GM23338 (cell line): ENCODE measurements around the gene ZNF185. TPM values are rescaled to one million over a fixed set of nuclear protein-coding genes. Genes with fewer than 3 reads are reported as not detected.

Experiments
- ATAC-seq: fragments of 200-7000 bp; cut with Tn5 transposase; 3 replicates; pipeline ENCODE4 v1.9.1; 2020
- DNase-seq: peaks from one replicate; pipeline ENCODE4 v3.0.0-alpha.2; 2015; ENCODE audit warnings: low spot score
- H2AFZ ChIP-seq: fragments of 200-600 bp; sonication (generic); 2 replicates; pipeline ENCODE4 v1.8.0; 2016; ENCODE audit warnings: antibody characterized with exemption, mild to moderate bottlenecking, moderate library complexity
- H3F3A ChIP-seq: fragments of 200-600 bp; sonication (generic); replicated peaks from 2 replicates; pipeline ENCODE4 v1.8.0; 2017; ENCODE audit warnings: antibody characterized with exemption, mixed run types, low read depth
- H3K27ac ChIP-seq: fragments of 200-600 bp; sonication (generic); 2 replicates; pipeline ENCODE4 v1.6.1; 2016; ENCODE audit warnings: low read depth
- H3K27me3 ChIP-seq: fragments of 200-600 bp; sonication (generic); 2 replicates; pipeline ENCODE4 v1.8.0; 2016; ENCODE audit warnings: mild to moderate bottlenecking, mixed run types, moderate library complexity; ENCODE audit not compliant: insufficient read depth
- H3K36me3 ChIP-seq: fragments of 200-600 bp; sonication (generic); 2 replicates; pipeline ENCODE4 v1.8.0; 2016; ENCODE audit warnings: mild to moderate bottlenecking; ENCODE audit not compliant: insufficient read depth
- H3K4me1 ChIP-seq: fragments of 200-600 bp; sonication (generic); 2 replicates; pipeline ENCODE4 v1.8.0; 2016; ENCODE audit warnings: mild to moderate bottlenecking, moderate library complexity; ENCODE audit not compliant: insufficient read depth
- H3K4me2 ChIP-seq: fragments of 200-600 bp; sonication (generic); 2 replicates; pipeline ENCODE4 v1.7.1; 2017; ENCODE audit warnings: mixed run types
- H3K4me3 ChIP-seq: fragments of 200-600 bp; sonication (generic); 2 replicates; pipeline ENCODE4 v1.6.1; 2016; ENCODE audit warnings: mixed run types
- H3K79me2 ChIP-seq: fragments of 200-600 bp; sonication (generic); replicated peaks from 2 replicates; pipeline ENCODE4 v1.8.0; 2017; ENCODE audit warnings: mild to moderate bottlenecking; ENCODE audit not compliant: insufficient read depth
- H3K9me2 ChIP-seq: fragments of 200-600 bp; sonication (generic); 2 replicates; pipeline ENCODE4 v1.8.0; 2017; ENCODE audit not compliant: insufficient read depth
- H4K20me1 ChIP-seq: fragments of 200-600 bp; sonication (generic); replicated peaks from 2 replicates; pipeline ENCODE4 v1.8.0; 2017; ENCODE audit warnings: mild to moderate bottlenecking; ENCODE audit not compliant: insufficient read depth
- H3K27ac Mint-ChIP-seq: 2 replicates; pipeline ENCODE4 v1.8.0; 2020; ENCODE audit warnings: inconsistent platforms, mild to moderate bottlenecking, moderate library complexity, mixed read lengths
- H3K27me3 Mint-ChIP-seq: 3 replicates; pipeline ENCODE4 v1.8.0; 2022; ENCODE audit warnings: low read depth, mild to moderate bottlenecking, moderate library complexity, mixed read lengths, inconsistent platforms; ENCODE audit not compliant: insufficient read depth, poor library complexity
- H3K36me3 Mint-ChIP-seq: 3 replicates; pipeline ENCODE4 v1.8.0; 2021; ENCODE audit warnings: low read depth, mild to moderate bottlenecking, inconsistent platforms, moderate library complexity, mixed read lengths
- H3K4me1 Mint-ChIP-seq: 3 replicates; pipeline ENCODE4 v1.8.0; 2020; ENCODE audit warnings: mild to moderate bottlenecking, inconsistent platforms, mixed read lengths
- H3K4me3 Mint-ChIP-seq: 3 replicates; pipeline ENCODE4 v1.8.0; 2021; ENCODE audit warnings: moderate library complexity, mild to moderate bottlenecking, inconsistent platforms, mixed read lengths
- H3K9me3 Mint-ChIP-seq: 3 replicates; pipeline ENCODE4 v1.8.0; 2020; ENCODE audit warnings: moderate library complexity, mild to moderate bottlenecking, inconsistent platforms, mixed read lengths
- EZH2 ChIP-seq: fragments of 200-600 bp; sonication (generic); IDR thresholded peaks from one replicate; pipeline ENCODE4 v1.8.0; 2017; ENCODE audit warnings: antibody characterized with exemption, mild to moderate bottlenecking, low read depth; ENCODE audit not compliant: unreplicated experiment
- EZH2phosphoT487 ChIP-seq: fragments of 200-600 bp; sonication (generic); IDR thresholded peaks from one replicate; pipeline ENCODE4 v1.8.1; 2018; ENCODE audit warnings: antibody characterized with exemption; ENCODE audit not compliant: unreplicated experiment
- POLR2AphosphoS5 ChIP-seq: IDR thresholded peaks from 2 replicates; pipeline ENCODE4 v1.6.1; 2016; ENCODE audit warnings: antibody characterized with exemption, low read depth
- REST ChIP-seq: IDR thresholded peaks from one replicate; pipeline ENCODE4 v1.6.1; 2018; ENCODE audit warnings: antibody characterized with exemption; ENCODE audit not compliant: unreplicated experiment
- polyA plus RNA-seq: library from polyadenylated mRNA; unstranded; fragments of >200 nt; fragmentation: Nextera tagmentation; extraction: Ambion mirVana; gene quantifications from 2 replicates; pipeline ENCODE4 v1.2.1, GENCODE V29; 2016
- total RNA-seq: library from RNA; depleted of rRNA; stranded (reverse); fragments of >200 nt; shearing (Covaris generic); gene quantifications from 2 replicates; pipeline ENCODE4 v1.2.3, GENCODE V29; 2014; rRNA removed

ZNF185 gene
- total and polyA plus RNA-seq, 2 experiments from 2014 or later, result 2.9 to 7.8 TPM

- H3K4me1 ChIP-seq, result no peaks in the 10 kb centered on the region
- Mint-ChIP-seq H3K4me3 (no peak overlapping the region), H3K4me1 (no peaks in the 10 kb centered on the region), H3K27ac (no peak overlapping the region), H3K27me3 (peaks cover 1% of the 10 kb centered on the region), H3K36me3 (0 out of 3 replicates have a peak, but pooled peaks cover 3% of the 10 kb centered on the region), H3K9me3 (no peaks in the 10 kb centered on the region)
- TF ChIP-seq POLR2AphosphoS5, result no peak
- no peak for TF ChIP-seq EZH2
- H3K36me3 ChIP-seq, result no peaks in the 10 kb centered on the region
- H3K27ac ChIP-seq, result no peak overlapping the region
- H4K20me1 ChIP-seq, result no peaks in the 10 kb centered on the region
- ATAC-seq (no peak), DNase-seq (no peak)
- no peaks in the 10 kb centered on the region for H3K27me3 ChIP-seq
- H3K9me2 ChIP-seq, result no peaks in the 10 kb centered on the region
- H2AFZ ChIP-seq, result no peak overlapping the region
- H3K4me3 ChIP-seq, result no peak overlapping the region
- H3K4me2 ChIP-seq, result no peak overlapping the region
- no peaks in the 10 kb centered on the region for H3K79me2 ChIP-seq
- no peaks in the 10 kb centered on the region for H3F3A ChIP-seq
Observed at GRCh38 chrX:152945021-152945979, 47.4 kb downstream of the ZNF185 start.

GRCh38 chrX:152946681-152947080 lies 48.8 kb downstream of the ZNF185 start:
- H3K27ac Mint-ChIP-seq, result no peak overlapping the region
- no peak for TF ChIP-seq REST
- no peak for TF ChIP-seq EZH2phosphoT487
- 0 out of 3 replicates have a peak, but pooled peaks cover 3% of the 10 kb centered on the region for H3K36me3 Mint-ChIP-seq
- H3K9me3 Mint-ChIP-seq, result no peaks in the 10 kb centered on the region
- Histone ChIP-seq H3K4me2 (no peak overlapping the region), H3F3A (no peaks in the 10 kb centered on the region), H3K79me2 (no peaks in the 10 kb centered on the region), H2AFZ (no peak overlapping the region), H3K9me2 (no peaks in the 10 kb centered on the region), H3K27ac (no peak overlapping the region), H3K4me1 (no peaks in the 10 kb centered on the region), H3K36me3 (no peaks in the 10 kb centered on the region), H4K20me1 (no peaks in the 10 kb centered on the region), H3K27me3 (no peaks in the 10 kb centered on the region), H3K4me3 (no peak overlapping the region)
- H3K27me3 Mint-ChIP-seq, result peaks cover 1% of the 10 kb centered on the region
- no peaks in the 10 kb centered on the region for H3K4me1 Mint-ChIP-seq
- DNase-seq, result no peak
- no peak for ATAC-seq
- H3K4me3 Mint-ChIP-seq, result no peak overlapping the region

Other genes with a start within 250 kb of the ZNF185 start
- gene MAGEA3, start 199.3 kb upstream of the ZNF185 start, total RNA-seq, result not detected in 2 replicates
- 0.16 and 0.39 TPM in 2 replicates for gene MAGEA3, start 199.3 kb upstream of the ZNF185 start, polyA plus RNA-seq
- gene CSAG2, start 188.8 kb upstream of the ZNF185 start, total RNA-seq, result not detected in 2 replicates
- not detected in 2 replicates for gene CSAG2, start 188.8 kb upstream of the ZNF185 start, polyA plus RNA-seq
- gene MAGEA2B, start 183.4 kb upstream of the ZNF185 start, total RNA-seq, result 0.42 and 4.5 TPM in 2 replicates
- 3.1 and 5.2 TPM in 2 replicates for gene MAGEA2B, start 183.4 kb upstream of the ZNF185 start, polyA plus RNA-seq
- not detected in 2 replicates for gene CSAG1, start 164.3 kb upstream of the ZNF185 start, total RNA-seq
- gene CSAG1, start 164.3 kb upstream of the ZNF185 start, polyA plus RNA-seq, result 0.27 TPM in 1 of 2 replicates, not detected in the other
- 0.27 and 0.38 TPM in 2 replicates for gene MAGEA12, start 164.3 kb upstream of the ZNF185 start, total RNA-seq
- gene MAGEA12, start 164.3 kb upstream of the ZNF185 start, polyA plus RNA-seq, result 0.24 TPM in 1 of 2 replicates, not detected in the other
- 0.50 and 5.5 TPM in 2 replicates for gene MAGEA2, start 144.2 kb upstream of the ZNF185 start, total RNA-seq
- 0.83 and 1.5 TPM in 2 replicates for gene MAGEA2, start 144.2 kb upstream of the ZNF185 start, polyA plus RNA-seq
- gene CSAG3, start 138.8 kb upstream of the ZNF185 start, total RNA-seq, result not detected in 2 replicates
- 3.2 and 4.8 TPM in 2 replicates for gene CSAG3, start 138.8 kb upstream of the ZNF185 start, polyA plus RNA-seq
- 0.35 TPM in 1 of 2 replicates, not detected in the other for gene MAGEA6, start 128.4 kb upstream of the ZNF185 start, total RNA-seq
- gene MAGEA6, start 128.4 kb upstream of the ZNF185 start, polyA plus RNA-seq, result 0.30 TPM in 1 of 2 replicates, not detected in the other
- 20.4 and 23.9 TPM in 2 replicates for gene CETN2, start 67.3 kb upstream of the ZNF185 start, total RNA-seq
- 53.4 and 53.7 TPM in 2 replicates for gene CETN2, start 67.3 kb upstream of the ZNF185 start, polyA plus RNA-seq
- 32.0 and 34.3 TPM in 2 replicates for gene NSDHL, start 67.0 kb upstream of the ZNF185 start, total RNA-seq
- gene NSDHL, start 67.0 kb upstream of the ZNF185 start, polyA plus RNA-seq, result 28.2 and 32.4 TPM in 2 replicates
- gene PNMA5, start 96.0 kb downstream of the ZNF185 start, total RNA-seq, result 0.49 and 0.62 TPM in 2 replicates
- gene PNMA5, start 96.0 kb downstream of the ZNF185 start, polyA plus RNA-seq, result 0.10 and 0.24 TPM in 2 replicates
- 5.7 and 8.5 TPM in 2 replicates for gene PNMA3, start 158.4 kb downstream of the ZNF185 start, total RNA-seq
- 2.5 and 3.4 TPM in 2 replicates for gene PNMA3, start 158.4 kb downstream of the ZNF185 start, polyA plus RNA-seq
- 6.6 and 7.1 TPM in 2 replicates for gene PNMA6A, start 174.4 kb downstream of the ZNF185 start, total RNA-seq
- 2.4 and 2.9 TPM in 2 replicates for gene PNMA6A, start 174.4 kb downstream of the ZNF185 start, polyA plus RNA-seq